Measurements from ENCODE around the gene C13orf46. TPM values are rescaled to one million over a fixed set of nuclear protein-coding genes. Genes with fewer than 3 reads are reported as not detected.

C13orf46 gene
- total RNA-seq, 3 donors from 2014 or later, result 0.16 to 0.73 (median 0.66) TPM

DNA sequence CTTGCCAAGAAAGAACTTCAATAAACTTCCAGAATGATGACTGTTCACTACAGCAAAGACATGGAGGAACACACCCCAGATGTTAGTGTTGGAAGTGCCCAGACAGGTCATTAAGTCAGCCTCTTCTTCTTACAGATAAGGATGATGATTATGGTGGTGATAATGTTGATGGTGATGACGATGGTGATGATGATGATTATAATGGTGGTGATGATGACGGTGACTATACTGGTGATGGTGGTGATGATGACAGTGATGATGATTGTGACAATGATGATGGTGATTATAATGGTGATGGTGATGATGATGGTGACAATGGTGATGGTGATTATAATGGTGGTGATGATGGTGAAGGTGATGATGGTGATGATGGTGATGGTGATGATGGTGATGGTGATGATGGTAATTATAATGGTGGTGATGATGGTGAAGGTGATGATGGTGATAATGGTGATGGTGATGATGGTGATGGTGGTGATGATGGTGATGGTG is 8.4 kb downstream of the C13orf46 start:
- Histone ChIP-seq H3K9me3 (no peaks in the 10 kb centered on the region), H3K4me3 (no peak overlapping the region), H3K27me3 (no peaks in the 10 kb centered on the region), H3K36me3 (no peaks in the 10 kb centered on the region), H3K4me1 (no peaks in the 10 kb centered on the region), H3K27ac (no peak overlapping the region)
- intact Hi-C loops (cut with DNase I; ENCODE audit: low total_unique reads), result no loop called here
- TF ChIP-seq, protein P1, sequence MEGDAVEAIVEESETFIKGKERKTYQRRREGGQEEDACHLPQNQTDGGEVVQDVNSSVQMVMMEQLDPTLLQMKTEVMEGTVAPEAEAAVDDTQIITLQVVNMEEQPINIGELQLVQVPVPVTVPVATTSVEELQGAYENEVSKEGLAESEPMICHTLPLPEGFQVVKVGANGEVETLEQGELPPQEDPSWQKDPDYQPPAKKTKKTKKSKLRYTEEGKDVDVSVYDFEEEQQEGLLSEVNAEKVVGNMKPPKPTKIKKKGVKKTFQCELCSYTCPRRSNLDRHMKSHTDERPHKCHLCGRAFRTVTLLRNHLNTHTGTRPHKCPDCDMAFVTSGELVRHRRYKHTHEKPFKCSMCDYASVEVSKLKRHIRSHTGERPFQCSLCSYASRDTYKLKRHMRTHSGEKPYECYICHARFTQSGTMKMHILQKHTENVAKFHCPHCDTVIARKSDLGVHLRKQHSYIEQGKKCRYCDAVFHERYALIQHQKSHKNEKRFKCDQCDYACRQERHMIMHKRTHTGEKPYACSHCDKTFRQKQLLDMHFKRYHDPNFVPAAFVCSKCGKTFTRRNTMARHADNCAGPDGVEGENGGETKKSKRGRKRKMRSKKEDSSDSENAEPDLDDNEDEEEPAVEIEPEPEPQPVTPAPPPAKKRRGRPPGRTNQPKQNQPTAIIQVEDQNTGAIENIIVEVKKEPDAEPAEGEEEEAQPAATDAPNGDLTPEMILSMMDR (IDR thresholded peaks at IDR 0.05), result no peak
- TF ChIP-seq POLR2AphosphoS5 (IDR thresholded peaks at IDR 0.05), result no peak
- TF ChIP-seq POLR2A (IDR thresholded peaks at IDR 0.05), result no peak
- DNase-seq (ENCODE audit: low spot score in 2 of 2), result no peak

- no peak for DNase-seq (ENCODE audit: low spot score in 2 of 2)
- H3K27me3 ChIP-seq, result no peaks in the 10 kb centered on the region
- TF ChIP-seq POLR2AphosphoS5 (IDR thresholded peaks at IDR 0.05), result no peak
- TF ChIP-seq, protein P1 (IDR thresholded peaks at IDR 0.05), result no peak
- no peak for TF ChIP-seq POLR2A (IDR thresholded peaks at IDR 0.05)
Measured at GRCh38 chr13:113964251-113964995, 9.5 kb downstream of the C13orf46 start.

GRCh38 chr13:113963376-113963775 is 10.5 kb downstream of the C13orf46 start:
- H3K9me3 ChIP-seq, result no peaks in the 10 kb centered on the region
- no peaks in the 10 kb centered on the region for H3K36me3 ChIP-seq
- no peaks in the 10 kb centered on the region for H3K27me3 ChIP-seq
- intact Hi-C loops (cut with DNase I; ENCODE audit: low total_unique reads), result no loop called here
- TF ChIP-seq, protein P1 (IDR thresholded peaks at IDR 0.05), result no peak
- TF ChIP-seq POLR2AphosphoS5 (IDR thresholded peaks at IDR 0.05), result no peak
- TF ChIP-seq POLR2A (IDR thresholded peaks at IDR 0.05), result no peak
- H3K4me1 ChIP-seq, result no peaks in the 10 kb centered on the region
- no peak overlapping the region for H3K27ac ChIP-seq
- no peak for DNase-seq (ENCODE audit: low spot score in 2 of 2)
- no peak overlapping the region for H3K4me3 ChIP-seq

More at GRCh38 chr13:113964251-113964995, 9.5 kb downstream of the C13orf46 start:
- Histone ChIP-seq H3K4me1 (no peaks in the 10 kb centered on the region), H3K36me3 (no peaks in the 10 kb centered on the region), H3K27ac (no peak overlapping the region), H3K9me3 (no peaks in the 10 kb centered on the region), H3K4me3 (no peak overlapping the region)
- intact Hi-C loops (cut with DNase I; ENCODE audit: low total_unique reads), result no loop called here

DNA sequence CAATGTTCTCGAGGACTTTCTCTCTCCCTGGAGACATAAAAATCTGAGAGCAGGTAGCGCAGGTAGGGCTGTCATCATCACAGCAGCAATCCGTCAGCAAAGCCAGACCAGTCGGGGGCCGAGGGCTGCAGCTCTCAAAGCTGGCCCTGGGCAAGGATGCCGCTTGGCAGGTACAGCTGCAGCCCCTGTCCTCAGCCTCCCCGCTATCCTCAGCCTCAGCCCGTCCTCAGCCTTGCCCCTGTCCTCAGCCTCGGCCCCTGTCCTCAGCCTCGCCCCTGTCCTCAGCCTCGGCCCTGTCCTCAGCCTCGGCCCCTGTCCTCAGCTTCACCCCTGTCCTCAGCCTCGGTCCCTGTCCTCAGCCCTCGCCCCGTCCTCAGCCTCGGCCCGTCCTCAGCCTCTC is 10.9 kb downstream of the C13orf46 start:
- Histone ChIP-seq H3K4me1 (no peaks in the 10 kb centered on the region), H3K27ac (no peak overlapping the region), H3K9me3 (no peaks in the 10 kb centered on the region), H3K4me3 (no peak overlapping the region), H3K27me3 (no peaks in the 10 kb centered on the region), H3K36me3 (no peaks in the 10 kb centered on the region)
- TF ChIP-seq, protein P1 (IDR thresholded peaks at IDR 0.05), result no peak
- TF ChIP-seq POLR2A (IDR thresholded peaks at IDR 0.05) (no peak), POLR2AphosphoS5 (IDR thresholded peaks at IDR 0.05) (no peak)
- intact Hi-C loops (cut with DNase I; ENCODE audit: low total_unique reads), result no loop called here
- DNase-seq (ENCODE audit: low spot score in 2 of 2), result no peak

DNA sequence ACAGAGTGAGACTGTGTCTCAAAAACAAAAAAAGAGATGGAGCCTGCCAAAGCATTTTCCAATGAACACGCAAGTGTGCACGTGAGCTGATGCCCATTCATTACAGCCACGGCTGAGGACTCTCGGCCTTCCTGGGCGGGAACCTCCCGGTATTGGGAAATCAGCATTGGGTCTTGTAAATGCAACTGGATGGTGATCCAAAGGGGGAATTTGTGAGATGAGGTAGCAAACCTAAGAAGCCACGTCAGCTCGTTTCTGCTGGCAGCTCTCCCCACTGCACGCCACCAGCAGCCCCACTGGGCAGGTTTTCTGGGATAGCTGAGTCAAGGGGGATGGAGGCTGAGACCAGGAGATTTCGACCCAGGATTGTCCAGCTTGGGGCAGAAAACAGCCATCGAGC is 11.5 kb downstream of the C13orf46 start:
- no peak overlapping the region for H3K4me3 ChIP-seq
- H3K9me3 ChIP-seq, result no peaks in the 10 kb centered on the region
- no peaks in the 10 kb centered on the region for H3K36me3 ChIP-seq
- no peak overlapping the region for H3K27ac ChIP-seq
- intact Hi-C loops (cut with DNase I; ENCODE audit: low total_unique reads), result no loop called here
- TF ChIP-seq POLR2A (IDR thresholded peaks at IDR 0.05), result no peak
- no peak for TF ChIP-seq POLR2AphosphoS5 (IDR thresholded peaks at IDR 0.05)
- TF ChIP-seq, protein P1 (IDR thresholded peaks at IDR 0.05), result no peak
- H3K27me3 ChIP-seq, result no peaks in the 10 kb centered on the region
- H3K4me1 ChIP-seq, result no peaks in the 10 kb centered on the region
- DNase-seq (ENCODE audit: low spot score in 2 of 2), result no peak
